ENCODE data around the gene FAM20C.

GRCh38 chr7:162632-163297 lies 29.6 kb upstream of the FAM20C start:
- TF ChIP-seq, protein P1, sequence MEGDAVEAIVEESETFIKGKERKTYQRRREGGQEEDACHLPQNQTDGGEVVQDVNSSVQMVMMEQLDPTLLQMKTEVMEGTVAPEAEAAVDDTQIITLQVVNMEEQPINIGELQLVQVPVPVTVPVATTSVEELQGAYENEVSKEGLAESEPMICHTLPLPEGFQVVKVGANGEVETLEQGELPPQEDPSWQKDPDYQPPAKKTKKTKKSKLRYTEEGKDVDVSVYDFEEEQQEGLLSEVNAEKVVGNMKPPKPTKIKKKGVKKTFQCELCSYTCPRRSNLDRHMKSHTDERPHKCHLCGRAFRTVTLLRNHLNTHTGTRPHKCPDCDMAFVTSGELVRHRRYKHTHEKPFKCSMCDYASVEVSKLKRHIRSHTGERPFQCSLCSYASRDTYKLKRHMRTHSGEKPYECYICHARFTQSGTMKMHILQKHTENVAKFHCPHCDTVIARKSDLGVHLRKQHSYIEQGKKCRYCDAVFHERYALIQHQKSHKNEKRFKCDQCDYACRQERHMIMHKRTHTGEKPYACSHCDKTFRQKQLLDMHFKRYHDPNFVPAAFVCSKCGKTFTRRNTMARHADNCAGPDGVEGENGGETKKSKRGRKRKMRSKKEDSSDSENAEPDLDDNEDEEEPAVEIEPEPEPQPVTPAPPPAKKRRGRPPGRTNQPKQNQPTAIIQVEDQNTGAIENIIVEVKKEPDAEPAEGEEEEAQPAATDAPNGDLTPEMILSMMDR (IDR thresholded peaks at IDR 0.05; ENCODE audit: insufficient read depth, low read depth, low read length) = no peak
- TF ChIP-seq EZH2 (IDR thresholded peaks at IDR 0.05; ENCODE audit: insufficient read depth, low read length) = no peak

Measured in astrocyte (in vitro differentiated cells and primary cell).